ENCODE results near the gene CAP1.

CAP1 gene

DNA sequence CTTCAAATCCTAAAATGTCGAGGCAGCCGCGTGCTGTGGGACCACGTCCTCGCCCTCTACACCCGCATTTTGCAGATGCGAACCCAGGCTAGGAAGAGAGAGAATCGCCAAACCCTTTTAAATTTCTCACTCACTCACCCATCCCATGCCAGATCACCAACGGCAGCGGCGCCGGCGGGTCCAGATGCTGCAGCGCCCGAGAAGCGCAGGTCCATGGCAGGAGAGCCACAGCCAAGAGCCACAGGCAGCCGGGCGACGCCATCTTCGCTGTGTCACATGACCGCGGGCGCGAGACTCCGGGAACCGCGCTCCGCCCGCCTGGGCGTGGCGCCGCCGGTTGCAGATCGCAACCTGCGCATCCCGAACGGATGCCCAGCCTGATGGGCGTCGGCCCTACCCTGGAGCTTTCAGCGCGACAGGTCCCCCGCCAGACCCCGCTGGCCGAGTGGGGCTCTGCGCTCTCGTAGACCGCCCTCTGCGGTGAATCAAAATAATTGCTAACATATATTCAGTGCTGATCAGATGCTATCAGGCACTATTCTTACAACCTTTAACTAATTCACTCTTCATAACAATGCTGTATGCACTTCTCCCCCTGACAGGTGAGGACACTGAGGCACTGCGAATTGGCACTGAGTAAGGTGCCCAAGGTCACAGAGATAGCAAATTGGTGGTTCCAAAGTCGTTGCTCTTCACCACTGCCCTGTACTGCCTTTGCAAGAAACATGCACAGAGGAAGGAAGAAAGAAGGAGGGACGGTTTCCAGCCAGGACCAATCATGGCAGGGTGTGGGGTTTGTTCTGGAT, 56.7 kb downstream of the CAP1 start, which contains the start of gene PPT1:
PPT1 (minus strand) TSS at position 276 of the 806 bp plus-strand sequence; CDS start at position 262, 14 bp downstream.
- DNase-seq: peak; percentile 85

DNA sequence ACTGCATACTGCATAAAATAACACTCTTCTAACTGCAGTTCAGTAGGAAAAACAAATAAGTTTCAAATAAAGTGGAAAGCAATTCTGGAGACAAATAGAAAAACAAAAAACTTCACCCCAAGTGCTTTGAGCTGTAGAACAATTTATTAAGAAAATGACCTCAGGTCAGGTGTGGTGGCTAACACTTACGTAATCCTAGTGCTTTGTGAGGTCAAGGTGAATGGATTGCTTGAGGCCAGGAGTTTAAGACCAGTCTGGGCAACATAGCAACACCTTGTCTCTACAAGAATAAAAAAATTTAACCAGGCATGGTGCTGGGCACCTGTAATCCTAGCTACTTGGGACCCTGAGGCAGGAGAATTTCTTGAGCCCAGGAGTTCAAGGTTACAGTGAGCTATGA, 61.5 kb downstream of the CAP1 start:
- no peak for DNase-seq

DNA sequence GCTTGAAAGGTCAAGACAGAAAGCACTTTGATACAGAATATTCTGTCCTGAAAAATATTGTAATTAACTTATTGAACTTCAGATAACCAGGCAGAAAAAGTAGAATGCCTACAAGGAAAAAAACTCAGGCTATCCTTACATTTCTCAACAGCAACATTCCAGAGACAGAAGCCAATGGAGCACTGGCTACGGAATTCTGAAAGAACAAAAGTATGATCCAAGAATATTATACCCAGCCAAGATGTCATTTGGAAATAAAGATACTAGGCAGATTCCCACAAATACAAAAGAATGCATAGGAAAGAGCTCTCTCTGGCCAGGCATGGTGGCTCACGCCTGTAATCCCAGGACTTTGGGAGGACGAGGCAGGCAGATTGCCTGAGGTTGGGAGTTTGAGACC, 62.4 kb downstream of the CAP1 start:
- DNase-seq: no peak

DNA sequence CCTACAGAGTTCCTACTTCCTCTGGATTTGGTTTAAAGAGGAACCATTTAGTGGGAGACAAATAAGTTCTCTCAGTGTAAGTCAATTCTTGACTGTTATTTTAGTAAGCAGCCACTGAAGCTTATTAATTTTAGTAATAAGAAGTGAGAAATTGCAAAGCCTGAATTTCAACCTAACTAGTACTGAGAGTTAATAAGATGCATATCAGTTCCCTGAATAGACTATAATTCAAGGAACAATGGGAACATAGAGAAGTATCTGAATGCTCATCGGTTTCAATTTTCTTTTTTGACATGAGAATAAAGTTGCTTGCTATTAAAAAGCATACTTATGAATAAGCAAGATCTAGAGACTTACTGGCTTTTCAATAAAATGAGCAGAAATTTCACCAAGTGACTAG, 64.5 kb downstream of the CAP1 start:
- DNase-seq: peak; percentile 12

DNA sequence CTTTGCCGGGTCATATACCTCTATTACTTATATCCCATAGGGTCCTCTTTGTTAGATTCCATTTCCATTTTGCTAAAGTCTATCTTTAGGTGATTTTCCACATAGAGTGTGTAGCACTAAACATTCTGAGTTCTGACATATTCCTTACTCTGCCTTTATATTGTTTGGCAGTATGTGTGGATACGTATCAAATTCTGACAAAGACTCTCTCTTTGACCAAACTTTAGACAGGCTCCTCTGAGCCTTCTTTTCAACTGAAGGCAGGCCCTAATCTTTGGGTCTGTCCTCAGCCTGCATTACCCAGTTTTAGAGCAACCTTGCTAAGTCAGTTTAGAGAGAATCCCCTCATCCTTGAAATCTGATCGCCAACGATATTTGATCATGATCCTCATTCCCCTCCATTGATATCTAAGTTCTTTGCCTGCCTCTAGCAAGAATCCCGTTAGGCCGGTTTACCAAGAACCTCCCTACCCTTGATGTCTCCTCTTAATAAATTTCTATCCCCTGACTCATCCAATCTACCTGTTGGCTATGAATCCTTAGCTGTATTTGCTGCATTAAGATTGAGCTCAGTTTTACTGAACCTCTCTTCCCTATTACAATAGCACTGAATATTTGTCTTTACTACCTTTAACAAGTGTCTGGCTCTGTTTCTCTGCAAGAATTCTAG, 66.9 kb downstream of the CAP1 start:
- DNase-seq: no peak

DNA sequence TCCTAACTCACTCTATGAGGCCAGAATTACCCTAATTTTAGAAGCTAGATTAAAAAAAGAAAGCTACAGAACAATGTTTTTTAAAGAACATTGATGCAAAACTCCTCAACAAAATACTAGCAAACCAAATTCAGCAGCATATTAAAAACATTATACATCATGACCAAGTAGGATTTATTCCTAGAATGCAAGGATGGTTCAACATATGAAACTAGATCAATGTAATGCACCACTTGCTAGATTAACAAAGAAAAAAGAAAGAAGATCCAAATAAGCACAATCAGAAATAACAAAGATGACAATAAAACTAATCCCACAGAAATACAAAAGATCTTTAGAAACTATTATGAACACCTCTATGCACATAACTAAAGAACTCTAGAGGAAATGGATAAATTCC, 69.9 kb downstream of the CAP1 start:
- no peak for DNase-seq

DNA sequence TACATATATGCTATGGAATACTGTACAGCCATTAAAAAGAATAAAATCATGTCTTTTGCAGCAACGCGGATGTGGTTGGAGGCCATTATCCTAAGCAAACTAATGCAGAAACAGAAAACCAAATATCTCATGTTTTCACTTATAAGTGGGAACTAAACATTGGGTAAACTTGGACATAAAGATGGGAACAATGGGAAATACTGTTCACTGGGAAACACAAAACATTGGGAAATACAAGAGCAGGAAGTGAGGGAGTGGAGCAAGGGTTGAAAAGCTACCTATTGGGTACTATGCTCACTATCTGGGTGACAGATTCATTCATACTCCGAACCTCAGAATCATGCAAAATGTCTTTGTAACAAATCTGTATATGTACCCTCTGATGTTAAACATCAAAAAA, 73.9 kb downstream of the CAP1 start:
- no peak for DNase-seq

DNA sequence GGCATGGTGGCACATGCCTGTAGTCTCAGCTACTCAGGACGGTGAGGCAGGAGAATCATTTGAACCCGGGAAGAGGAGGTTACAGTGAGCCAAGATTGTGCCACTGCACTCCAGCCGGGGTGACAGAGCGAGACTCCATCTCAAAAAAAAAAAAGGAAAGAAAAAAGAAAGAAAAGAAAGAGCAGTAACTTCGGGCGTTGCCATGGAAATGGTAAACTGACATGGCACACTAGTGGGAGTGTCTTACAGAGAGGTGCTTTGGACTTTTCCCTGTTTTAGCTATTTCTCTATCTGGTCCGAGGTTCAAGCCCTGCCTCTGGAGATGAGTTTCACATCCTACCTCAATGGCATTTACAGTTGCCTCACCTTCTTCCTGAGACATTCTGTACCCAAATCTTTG, 79.6 kb downstream of the CAP1 start:
- no peak for DNase-seq

All from activated CD4-positive, alpha-beta T cell treated with anti-CD3 and anti-CD28 coated beads, Interleukin-2, amount 50 U/mL, for 16 hours (primary cell).